ENCODE measurements around the gene TSHZ2. TPM values are rescaled to one million over a fixed set of nuclear protein-coding genes. Genes with fewer than 3 reads are reported as not detected.

Gene TSHZ2
- polyA plus RNA-seq, 1 donor from 2014 or later: 4.6 TPM

GRCh38 chr20:53070224-53070623 lies 98.1 kb downstream of the TSHZ2 start:
- Histone ChIP-seq H3K4me2 (ENCODE audit: low read length) (peak overlapping the region; percentile 56), H3K4me3 (ENCODE audit: low read length) (peak overlapping the region; percentile 24), H3K79me2 (replicated peaks; ENCODE audit: insufficient read depth, low read length) (no peaks in the 10 kb centered on the region), H3K9me3 (ENCODE audit: low read length) (no peaks in the 10 kb centered on the region), H3K27ac (ENCODE audit: low read length) (peak overlapping the region; percentile 74), H3F3A (ENCODE audit: insufficient read depth, low read length, poor library complexity, severe bottlenecking) (no peaks in the 10 kb centered on the region), H4K20me1 (ENCODE audit: insufficient read depth) (no peaks in the 10 kb centered on the region), H3K27me3 (ENCODE audit: insufficient read depth, low read depth, low read length) (no peaks in the 10 kb centered on the region), H3K9me2 (ENCODE audit: insufficient read depth, low read length) (no peaks in the 10 kb centered on the region), H2AFZ (ENCODE audit: low read depth, low read length) (peak overlapping the region; percentile 11), H3K36me3 (ENCODE audit: insufficient read depth, low read length) (no peaks in the 10 kb centered on the region), H3K9ac (ENCODE audit: low read length) (peak overlapping the region; percentile 40)
- no peak for TF ChIP-seq EZH2 (IDR thresholded peaks at IDR 0.05; ENCODE audit: borderline replicate concordance, insufficient read depth, low read length, poor library complexity, severe bottlenecking)
- no peak for TF ChIP-seq REST (IDR thresholded peaks at IDR 0.05; ENCODE audit: borderline replicate concordance)
- TF ChIP-seq SMC3 (conservative IDR thresholded peaks at IDR 0.05; ENCODE audit: poor library complexity): no peak
- no peak for TF ChIP-seq TAF1 (IDR thresholded peaks at IDR 0.05; ENCODE audit: low read depth)
- TF ChIP-seq MXI1 (conservative IDR thresholded peaks at IDR 0.05; ENCODE audit: poor library complexity, severe bottlenecking): no peak

- Histone ChIP-seq H3F3A (ENCODE audit: insufficient read depth, low read length, poor library complexity, severe bottlenecking) (no peaks in the 10 kb centered on the region), H3K9ac (ENCODE audit: low read length) (peak overlapping the region; percentile 40), H3K4me3 (ENCODE audit: low read length) (peak overlapping the region; percentile 24), H4K20me1 (ENCODE audit: insufficient read depth) (no peaks in the 10 kb centered on the region), H3K36me3 (ENCODE audit: insufficient read depth, low read length) (no peaks in the 10 kb centered on the region), H3K27ac (ENCODE audit: low read length) (peak overlapping the region; percentile 74), H3K4me2 (ENCODE audit: low read length) (peak overlapping the region; percentile 56), H2AFZ (ENCODE audit: low read depth, low read length) (peak overlapping the region; percentile 11), H3K9me3 (ENCODE audit: low read length) (no peaks in the 10 kb centered on the region), H3K27me3 (ENCODE audit: insufficient read depth, low read depth, low read length) (no peaks in the 10 kb centered on the region), H3K79me2 (replicated peaks; ENCODE audit: insufficient read depth, low read length) (no peaks in the 10 kb centered on the region), H3K9me2 (ENCODE audit: insufficient read depth, low read length) (no peaks in the 10 kb centered on the region)
- no peak for TF ChIP-seq SMC3 (conservative IDR thresholded peaks at IDR 0.05; ENCODE audit: poor library complexity)
- peak; percentile 75 for TF ChIP-seq EP300 (conservative IDR thresholded peaks at IDR 0.05; ENCODE audit: poor library complexity, severe bottlenecking)
- TF ChIP-seq EZH2 (IDR thresholded peaks at IDR 0.05; ENCODE audit: borderline replicate concordance, insufficient read depth, low read length, poor library complexity, severe bottlenecking): no peak
- no peak for TF ChIP-seq MXI1 (conservative IDR thresholded peaks at IDR 0.05; ENCODE audit: poor library complexity, severe bottlenecking)
- no peak for TF ChIP-seq TAF1 (IDR thresholded peaks at IDR 0.05; ENCODE audit: low read depth)
- TF ChIP-seq POLR2AphosphoS5 (IDR thresholded peaks at IDR 0.05): peak; percentile 44
- peak; percentile 29 for TF ChIP-seq REST (IDR thresholded peaks at IDR 0.05; ENCODE audit: borderline replicate concordance)
These were observed 98.7 kb downstream of the TSHZ2 start for GRCh38 chr20:53070706-53071392.
